Ramos (cell line): ENCODE results near the gene PDE6A.
"Not testable (repeated sequence)": the region's sequence is repeated elsewhere in the genome, so short reads cannot be mapped to it uniquely, and the experiment has no call there.

ENCODE experiments used
- in situ Hi-C: fragments of 300-500 bp; cut with MboI; formaldehyde crosslinking; loops from one replicate; pipeline ENCODE4 v1.14.3; 2022; ENCODE audit warnings: low sequenced_read_pairs; ENCODE audit not compliant: unreplicated experiment

Gene PDE6A

GRCh38 chr5:149870232-149870631 is 74.4 kb downstream of the PDE6A start:
- in situ Hi-C loops = no loop called here

- in situ Hi-C loops = no loop called here
Measured at GRCh38 chr5:149869411-149869821, 75.2 kb downstream of the PDE6A start.

GRCh38 chr5:149865746-149866145 is 78.8 kb downstream of the PDE6A start:
- in situ Hi-C loops = no loop called here

DNA sequence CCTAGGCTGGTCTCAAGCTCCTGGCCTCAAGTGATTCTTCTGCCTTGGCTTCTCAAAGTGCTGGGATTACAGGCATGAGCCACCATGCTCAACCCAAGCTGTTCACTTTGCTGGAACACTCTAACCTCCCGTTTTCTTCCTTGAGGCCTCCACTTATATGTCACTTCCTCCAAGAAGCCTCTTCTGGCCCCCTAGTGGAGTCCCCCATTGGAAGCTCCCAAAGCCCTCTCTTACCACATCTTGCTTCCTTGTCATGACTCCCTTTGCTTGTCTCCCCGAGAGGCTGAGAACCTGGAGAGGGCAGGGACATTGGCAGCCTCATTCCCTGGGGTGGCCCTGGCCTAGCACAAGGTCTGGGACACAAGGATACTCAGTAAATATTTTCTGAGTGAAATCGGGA is 80.8 kb downstream of the PDE6A start:
- in situ Hi-C loops = no loop called here

- in situ Hi-C loops = no loop called here
Measured at GRCh38 chr5:149863176-149863575, 81.4 kb downstream of the PDE6A start.

GRCh38 chr5:149860801-149861322 is 83.7 kb downstream of the PDE6A start:
- in situ Hi-C loops = no loop called here

- in situ Hi-C loops = no loop called here
Measured at GRCh38 chr5:149859746-149860145, 84.8 kb downstream of the PDE6A start.

DNA sequence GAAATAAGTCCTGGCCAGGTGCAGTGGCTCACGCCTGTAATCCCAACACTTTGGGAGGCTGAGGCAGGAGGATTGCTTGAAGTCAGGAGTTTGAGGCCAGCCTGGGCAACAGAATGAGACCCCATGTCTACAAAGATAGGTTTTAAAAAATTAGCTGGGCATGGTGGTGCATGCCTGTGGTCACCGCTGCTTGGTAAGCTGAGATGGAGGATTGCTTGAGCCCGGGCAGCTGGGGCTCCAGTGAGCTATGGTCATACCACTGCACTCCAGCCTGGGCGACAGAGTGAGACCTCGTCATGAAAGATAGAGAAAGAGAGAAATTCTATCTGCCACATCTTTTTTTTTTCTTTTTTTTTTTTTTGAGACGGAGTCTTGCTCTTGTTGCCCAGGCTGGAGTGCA is 86.1 kb downstream of the PDE6A start:
- in situ Hi-C loops = not testable (repeated sequence)

DNA sequence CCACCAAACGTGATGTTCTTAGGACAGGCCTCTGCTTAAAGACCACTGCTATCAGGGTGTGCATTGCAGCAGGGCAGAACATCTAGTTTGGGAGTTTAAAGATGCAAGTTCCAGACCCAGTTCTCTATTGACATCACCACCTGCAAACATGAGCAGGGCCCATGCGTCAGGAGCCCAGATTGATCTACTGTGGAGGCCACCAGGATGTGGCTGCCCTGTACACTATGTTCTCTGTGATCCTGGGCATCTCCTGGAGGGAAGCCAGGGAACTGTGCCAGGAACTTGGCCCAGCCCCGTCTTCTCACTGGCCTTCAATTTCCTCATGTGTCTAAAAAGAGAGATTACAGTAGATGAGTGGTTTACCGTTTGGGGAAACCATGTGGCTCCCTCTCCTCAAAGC is 87.1 kb downstream of the PDE6A start:
- in situ Hi-C loops = no loop called here

DNA sequence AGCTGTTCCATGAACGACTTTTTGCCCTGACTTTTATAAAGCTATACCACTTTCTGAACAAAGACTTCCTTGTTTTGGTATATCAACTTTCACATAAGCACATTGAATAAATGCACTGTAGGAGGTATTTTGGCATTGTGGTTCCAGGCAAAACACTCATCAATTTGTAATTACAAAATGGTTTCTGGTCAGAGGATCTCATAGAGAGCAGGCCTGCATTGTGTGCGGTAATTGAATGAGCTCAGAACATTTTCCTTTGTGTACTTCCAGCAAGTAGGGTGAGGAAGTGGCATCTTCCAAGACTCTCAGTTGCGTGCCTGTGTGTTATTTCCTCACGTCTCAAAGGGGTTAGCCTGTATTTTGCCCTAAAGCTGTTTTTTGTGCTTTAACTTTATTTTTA is 89.2 kb downstream of the PDE6A start:
- in situ Hi-C loops = no loop called here

DNA sequence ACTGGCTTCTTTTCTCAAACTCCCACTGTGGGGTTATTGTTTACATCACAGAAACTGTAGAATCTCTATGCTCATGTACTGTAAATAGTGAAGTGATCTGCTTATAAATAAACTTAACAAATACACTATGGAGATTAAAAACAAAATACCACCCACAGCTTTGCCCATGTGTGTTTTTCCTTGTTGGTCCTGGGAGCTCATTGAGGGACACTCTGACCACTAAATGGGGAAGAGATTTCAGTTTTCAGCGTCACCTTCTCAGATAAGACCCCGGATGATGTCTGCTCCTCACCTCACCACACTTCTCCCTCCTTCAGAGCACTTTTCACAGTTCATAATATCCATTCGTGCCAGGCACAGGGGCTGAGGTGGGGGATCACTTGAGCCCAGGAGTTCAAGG is 89.7 kb downstream of the PDE6A start:
- in situ Hi-C loops = no loop called here

- in situ Hi-C loops = no loop called here
Measured at GRCh38 chr5:149853701-149854100, 90.9 kb downstream of the PDE6A start.

DNA sequence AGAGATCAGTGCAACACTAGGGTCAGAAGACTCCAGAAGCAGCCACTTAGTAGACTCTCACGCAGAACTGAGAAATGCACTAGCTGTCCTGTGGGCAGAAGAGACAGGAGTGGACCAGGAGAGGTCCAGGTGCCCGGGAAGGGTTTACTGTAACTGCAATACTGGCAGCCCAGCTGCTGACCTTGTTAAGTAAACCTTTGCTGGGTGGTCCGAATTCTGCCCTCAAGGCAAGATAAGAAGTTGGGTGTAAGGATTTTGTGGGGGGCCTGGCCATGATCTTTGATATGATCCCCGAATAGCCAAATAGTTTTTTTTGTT is 91.3 kb downstream of the PDE6A start:
- in situ Hi-C loops = no loop called here

DNA sequence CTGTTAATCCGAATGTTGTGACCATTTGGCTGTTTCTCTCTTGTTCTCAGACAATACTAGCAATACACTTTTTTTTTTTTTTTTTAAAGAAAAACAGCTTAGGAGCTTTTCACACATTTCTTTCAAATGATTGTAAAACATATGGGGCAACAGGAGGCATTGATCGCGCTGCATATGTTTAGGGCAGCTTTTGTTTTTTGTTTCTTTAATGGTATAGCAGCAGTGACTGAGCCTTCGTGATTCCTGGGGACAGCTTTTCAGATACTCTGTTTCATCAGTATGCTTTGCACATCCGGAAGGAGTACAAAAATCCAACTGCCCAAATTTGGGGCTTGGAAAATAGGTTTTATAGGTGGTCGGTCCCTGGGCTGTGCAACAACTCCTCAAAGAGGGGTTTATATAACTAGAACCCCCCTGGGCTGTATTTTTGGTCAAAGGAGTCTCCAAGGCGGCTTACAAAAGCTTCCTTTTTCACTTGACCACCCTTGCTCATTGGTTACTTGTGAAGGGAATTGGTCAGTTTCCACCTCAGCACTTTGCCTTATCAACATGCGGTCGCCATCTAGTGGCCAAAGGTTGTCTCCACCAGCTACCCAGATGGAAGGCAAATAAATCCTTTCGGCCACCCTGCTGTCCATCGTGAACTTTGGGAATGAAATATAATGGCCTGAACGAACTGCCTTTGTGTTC is 91.8 kb downstream of the PDE6A start:
- in situ Hi-C loops = no loop called here

GRCh38 chr5:149851211-149851610 is 93.4 kb downstream of the PDE6A start:
- in situ Hi-C loops = no loop called here

DNA sequence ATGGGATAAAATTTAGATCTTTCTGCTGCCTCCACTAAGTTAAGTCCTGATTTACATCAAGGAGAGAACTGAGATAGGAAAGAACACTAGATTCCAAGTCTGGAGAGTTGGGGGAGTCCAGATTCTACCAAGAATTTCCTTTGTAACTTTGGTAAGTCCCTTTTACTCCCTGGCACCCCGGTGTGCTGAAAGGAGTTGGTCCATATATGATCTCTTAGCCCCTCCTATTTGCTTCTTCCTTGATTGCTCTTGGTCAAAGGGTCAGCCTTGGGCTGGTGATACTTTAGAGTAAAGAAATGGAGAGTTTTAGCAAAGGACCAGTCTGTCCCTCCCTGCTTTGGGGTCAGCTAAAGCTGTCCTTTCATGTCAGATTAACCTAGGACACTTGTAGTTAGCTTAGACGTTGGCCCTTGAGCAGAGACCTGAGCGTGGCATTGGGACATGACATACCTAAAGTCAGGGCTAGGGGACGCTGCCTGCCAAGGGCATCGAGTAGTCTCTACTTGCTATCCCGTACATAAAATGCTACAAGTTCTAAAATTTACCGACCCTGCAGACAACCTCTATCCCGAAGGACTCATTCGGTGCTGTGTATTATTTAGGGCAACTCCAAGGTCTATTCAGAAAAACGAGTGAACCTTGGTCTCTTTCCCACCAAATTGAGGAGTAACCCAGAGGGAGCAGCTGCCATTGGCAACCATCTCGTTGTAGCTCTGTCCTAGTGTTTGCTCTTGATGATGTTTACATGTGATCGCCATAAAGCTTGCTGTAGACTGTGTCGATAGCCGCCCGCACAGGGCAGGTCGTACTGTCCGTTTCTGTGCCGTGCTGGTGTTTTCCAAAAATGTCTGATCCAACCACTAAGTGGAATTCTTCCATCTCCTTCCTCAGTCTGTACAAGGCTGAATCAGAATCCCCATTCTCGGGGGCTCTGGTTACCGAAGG is 94.4 kb downstream of the PDE6A start:
- in situ Hi-C loops = no loop called here

GRCh38 chr5:149849280-149849965 is 95.2 kb downstream of the PDE6A start:
- in situ Hi-C loops = no loop called here

DNA sequence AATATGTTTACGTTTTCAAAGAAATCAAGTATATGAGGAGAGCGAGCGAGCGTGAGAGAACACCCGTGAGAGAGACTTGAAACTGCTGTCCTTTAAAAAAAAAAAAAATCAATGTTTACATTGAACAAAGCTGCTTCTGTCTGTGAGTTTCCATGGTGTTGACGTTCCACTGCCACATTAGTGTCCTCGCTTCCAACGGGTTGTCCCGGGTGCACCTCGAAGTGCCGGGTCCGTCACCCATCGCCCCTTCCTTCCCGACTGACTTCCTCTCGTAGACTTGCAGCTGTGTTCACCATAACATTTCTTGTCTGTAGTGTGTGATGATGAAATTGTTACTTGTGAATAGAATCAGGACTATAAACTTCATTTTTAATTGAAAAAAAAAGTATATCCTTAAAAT is 97.0 kb downstream of the PDE6A start:
- in situ Hi-C loops = no loop called here

DNA sequence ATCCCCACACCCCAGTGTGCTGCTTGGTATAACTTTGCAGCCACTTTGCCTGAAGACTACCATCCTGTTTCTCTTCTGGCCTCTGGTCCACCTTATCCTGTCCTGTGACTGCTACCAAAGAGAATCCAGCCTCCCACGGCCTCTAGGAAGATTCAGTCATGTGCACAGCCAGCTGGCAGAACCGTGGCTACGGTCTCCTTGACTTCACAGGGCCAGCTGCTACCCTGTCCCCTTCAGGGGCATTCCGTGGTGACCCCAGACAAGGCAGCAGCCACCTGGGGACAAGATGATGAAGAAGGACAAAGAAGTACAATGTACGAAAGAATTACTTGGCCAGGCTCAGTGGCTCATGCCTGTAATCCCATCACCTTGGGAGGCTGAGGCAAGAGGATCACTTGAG is 98.6 kb downstream of the PDE6A start:
- in situ Hi-C loops = no loop called here

DNA sequence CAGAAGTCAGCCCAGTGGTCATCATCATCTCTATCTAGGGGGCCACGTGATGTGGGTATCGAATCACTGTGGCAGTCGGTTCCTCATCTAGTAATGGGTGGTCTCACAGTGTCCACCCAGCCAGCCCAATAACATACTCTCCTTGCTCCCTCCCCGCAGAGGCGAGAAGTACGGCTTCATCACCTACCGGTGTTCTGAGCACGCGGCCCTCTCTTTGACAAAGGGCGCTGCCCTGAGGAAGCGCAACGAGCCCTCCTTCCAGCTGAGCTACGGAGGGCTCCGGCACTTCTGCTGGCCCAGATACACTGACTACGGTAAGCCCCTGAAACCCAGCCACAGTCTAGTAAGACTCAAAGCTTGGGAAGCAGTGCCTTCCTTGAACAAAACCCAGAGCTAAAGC is 99.0 kb downstream of the PDE6A start:
- in situ Hi-C loops = no loop called here
